ENCODE measurements around the gene ZNF619. TPM values are rescaled to one million over a fixed set of nuclear protein-coding genes. Genes with fewer than 3 reads are reported as not detected.
A peak's percentile ranks its signal among the peaks of the same experiment; 100 is the strongest.

The ZNF619 gene
- total and polyA plus RNA-seq, 9 of the 15 experiments (the other 6 are each of a cell fraction or from before 2014, with no cell fraction given) = 1.3 to 9.1 (median 6.3) TPM

DNA sequence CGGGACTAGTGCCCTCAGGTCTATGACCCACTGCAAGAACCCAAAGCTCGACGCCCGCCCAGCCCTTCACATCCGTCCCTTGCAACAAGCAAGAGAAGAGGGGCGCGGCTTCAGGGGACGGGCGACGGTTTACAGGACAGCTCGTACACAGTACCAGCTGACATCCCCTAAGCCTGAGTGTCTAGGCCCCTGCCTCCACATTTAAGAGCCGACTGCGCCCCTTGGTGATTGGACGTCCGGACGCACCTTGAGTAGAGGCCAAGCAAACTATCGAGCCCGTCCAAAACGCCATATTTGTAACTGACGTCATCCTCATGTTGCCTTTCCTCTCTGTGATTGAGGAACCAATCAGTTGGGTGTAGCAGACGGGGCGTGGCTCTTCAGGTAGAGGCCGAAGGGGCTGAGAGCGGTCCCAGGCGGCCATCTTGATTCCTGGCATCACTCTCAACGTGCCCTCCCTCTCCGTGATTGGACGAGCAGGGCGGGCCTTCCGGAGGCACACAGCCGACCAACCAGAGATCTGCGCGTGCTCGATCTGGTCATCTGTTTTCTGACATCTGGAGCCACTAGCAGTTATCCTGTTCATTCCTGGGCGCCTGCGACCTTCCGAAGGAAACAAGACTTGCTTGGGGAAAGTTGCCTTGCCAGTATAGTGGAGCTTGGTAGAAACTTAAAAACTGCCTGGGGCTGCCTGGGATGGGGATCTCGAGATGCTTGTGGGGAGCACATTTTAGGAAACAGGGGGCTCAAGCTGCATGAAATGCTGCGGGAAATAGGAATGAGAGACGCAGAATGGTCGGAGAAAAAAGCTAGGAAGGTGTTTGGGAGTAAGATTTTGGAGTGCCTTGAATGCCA, 23.8 kb upstream of the ZNF619 start (continued):
- TF ChIP-seq MEF2D (tag; conservative IDR thresholded peaks at IDR 0.05; ENCODE audit: low read depth) = peak; percentile 64; the same call in 1 of the 2 replicates
- TF ChIP-seq BRD4 (IDR thresholded peaks at IDR 0.05) = no peak
- no peak for TF ChIP-seq FOXA1 (IDR thresholded peaks at IDR 0.05; ENCODE audit: borderline replicate concordance)
- peak; percentile 2; the same call in 1 of the 2 replicates for TF ChIP-seq ZNF431 (CRISPR knock-in tag; IDR thresholded peaks at IDR 0.05)
- TF ChIP-seq NCOA2 (IDR thresholded peaks at IDR 0.05; ENCODE audit: partially characterized antibody in 2 of 2) = no peak
- TF ChIP-seq JUND (IDR thresholded peaks at IDR 0.05; ENCODE audit: borderline replicate concordance, low read depth, low read length) = peak; percentile 98
- peak; percentile 99 for TF ChIP-seq JUND (tag; IDR thresholded peaks at IDR 0.05; ENCODE audit: borderline replicate concordance, low read depth, low read length)
- no peak for TF ChIP-seq ZNF408 (CRISPR knock-in tag; IDR thresholded peaks at IDR 0.05; ENCODE audit: low read depth)
- no peak for TF ChIP-seq ZNF668 (CRISPR knock-in tag; IDR thresholded peaks at IDR 0.05)
- peak; percentile 74 to 78; a peak in 2 of 4 replicates for TF ChIP-seq SIN3A (IDR thresholded peaks at IDR 0.05; ENCODE audit: borderline replicate concordance in 2 of 2, control insufficient read depth in 1 of 2, low read depth in 2 of 2, low read length in 2 of 2)
- TF ChIP-seq ZNF318 (IDR thresholded peaks at IDR 0.05; ENCODE audit: borderline replicate concordance in 1 of 2, low read depth in 1 of 2) = peak in 1 of 2 experiments; percentile 47; a peak in 2 of 4 replicates
- no peak for TF ChIP-seq ZNF561 (CRISPR knock-in tag; conservative IDR thresholded peaks at IDR 0.05)
- peak; percentile 61; the same call in 1 of the 2 replicates for TF ChIP-seq ZNF75A (CRISPR knock-in tag; IDR thresholded peaks at IDR 0.05)
- TF ChIP-seq, protein P1, sequence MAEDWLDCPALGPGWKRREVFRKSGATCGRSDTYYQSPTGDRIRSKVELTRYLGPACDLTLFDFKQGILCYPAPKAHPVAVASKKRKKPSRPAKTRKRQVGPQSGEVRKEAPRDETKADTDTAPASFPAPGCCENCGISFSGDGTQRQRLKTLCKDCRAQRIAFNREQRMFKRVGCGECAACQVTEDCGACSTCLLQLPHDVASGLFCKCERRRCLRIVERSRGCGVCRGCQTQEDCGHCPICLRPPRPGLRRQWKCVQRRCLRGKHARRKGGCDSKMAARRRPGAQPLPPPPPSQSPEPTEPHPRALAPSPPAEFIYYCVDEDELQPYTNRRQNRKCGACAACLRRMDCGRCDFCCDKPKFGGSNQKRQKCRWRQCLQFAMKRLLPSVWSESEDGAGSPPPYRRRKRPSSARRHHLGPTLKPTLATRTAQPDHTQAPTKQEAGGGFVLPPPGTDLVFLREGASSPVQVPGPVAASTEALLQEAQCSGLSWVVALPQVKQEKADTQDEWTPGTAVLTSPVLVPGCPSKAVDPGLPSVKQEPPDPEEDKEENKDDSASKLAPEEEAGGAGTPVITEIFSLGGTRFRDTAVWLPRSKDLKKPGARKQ (CRISPR knock-in tag; IDR thresholded peaks at IDR 0.05) = no peak
- no peak for TF ChIP-seq SNIP1 (IDR thresholded peaks at IDR 0.05; ENCODE audit: low read depth)
- TF ChIP-seq SREBF2 (CRISPR knock-in tag; IDR thresholded peaks at IDR 0.05) = no peak
- TF ChIP-seq MIER1 (IDR thresholded peaks at IDR 0.05; ENCODE audit: low read depth) = no peak; the same call in 1 of the 2 replicates

Data from K562 (cell line).